Measurements from ENCODE around the gene TTYH1.

GRCh38 chr19:54383330-54383729, 31.9 kb upstream of the TTYH1 start:
- no peak for TF ChIP-seq YY1 (IDR thresholded peaks at IDR 0.05; ENCODE audit: insufficient read depth, insufficient read length)
- TF ChIP-seq ZNF274 (IDR thresholded peaks at IDR 0.05; ENCODE audit: low read depth, low read length), result no peak
